GM18502 (cell line): Measurements from ENCODE around the gene PCK2.

ENCODE experiments used
- ATAC-seq: cut with Tn5 transposase; IDR thresholded peaks from one replicate; pipeline ENCODE4 v1.9.1; 2021; ENCODE audit warnings: mild to moderate bottlenecking; ENCODE audit not compliant: unreplicated experiment, poor library complexity

Gene PCK2

DNA sequence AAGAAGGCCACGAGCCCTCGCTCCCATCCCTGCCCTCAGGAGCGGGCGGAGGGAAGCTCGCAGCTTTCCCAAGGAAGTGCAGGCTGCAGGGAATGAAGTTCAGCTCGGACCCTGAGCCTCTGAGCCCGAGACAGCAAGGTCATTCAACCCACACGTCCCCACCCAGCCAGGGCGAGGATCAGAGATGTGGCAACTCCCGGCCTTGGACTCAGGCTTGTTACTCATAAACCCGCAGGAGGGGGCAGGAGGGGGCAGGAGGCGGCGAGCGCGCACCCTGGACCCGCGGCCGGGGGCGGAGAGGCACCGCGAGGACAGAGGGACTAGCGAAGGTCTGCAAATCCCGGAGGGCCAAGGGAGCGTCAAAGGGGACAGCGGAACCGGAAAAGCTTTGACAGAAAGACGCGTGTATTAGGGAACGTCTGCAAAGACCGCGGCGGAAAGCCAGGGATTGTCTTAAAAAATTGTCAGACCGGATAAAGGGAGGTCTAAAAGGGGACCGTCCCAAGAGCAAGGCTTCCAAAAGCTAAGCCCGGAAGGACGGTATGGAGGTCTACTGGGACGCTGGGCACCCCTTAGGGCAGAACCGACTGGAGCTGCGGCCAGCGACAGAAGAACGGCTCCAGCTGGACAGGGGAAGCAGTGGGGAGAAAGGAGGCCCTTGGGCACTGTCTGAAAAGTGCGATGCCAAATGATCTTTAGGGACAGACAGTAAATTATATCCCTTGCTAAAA, 19.9 kb downstream of the PCK2 start:
- peak; percentile 28 for ATAC-seq

DNA sequence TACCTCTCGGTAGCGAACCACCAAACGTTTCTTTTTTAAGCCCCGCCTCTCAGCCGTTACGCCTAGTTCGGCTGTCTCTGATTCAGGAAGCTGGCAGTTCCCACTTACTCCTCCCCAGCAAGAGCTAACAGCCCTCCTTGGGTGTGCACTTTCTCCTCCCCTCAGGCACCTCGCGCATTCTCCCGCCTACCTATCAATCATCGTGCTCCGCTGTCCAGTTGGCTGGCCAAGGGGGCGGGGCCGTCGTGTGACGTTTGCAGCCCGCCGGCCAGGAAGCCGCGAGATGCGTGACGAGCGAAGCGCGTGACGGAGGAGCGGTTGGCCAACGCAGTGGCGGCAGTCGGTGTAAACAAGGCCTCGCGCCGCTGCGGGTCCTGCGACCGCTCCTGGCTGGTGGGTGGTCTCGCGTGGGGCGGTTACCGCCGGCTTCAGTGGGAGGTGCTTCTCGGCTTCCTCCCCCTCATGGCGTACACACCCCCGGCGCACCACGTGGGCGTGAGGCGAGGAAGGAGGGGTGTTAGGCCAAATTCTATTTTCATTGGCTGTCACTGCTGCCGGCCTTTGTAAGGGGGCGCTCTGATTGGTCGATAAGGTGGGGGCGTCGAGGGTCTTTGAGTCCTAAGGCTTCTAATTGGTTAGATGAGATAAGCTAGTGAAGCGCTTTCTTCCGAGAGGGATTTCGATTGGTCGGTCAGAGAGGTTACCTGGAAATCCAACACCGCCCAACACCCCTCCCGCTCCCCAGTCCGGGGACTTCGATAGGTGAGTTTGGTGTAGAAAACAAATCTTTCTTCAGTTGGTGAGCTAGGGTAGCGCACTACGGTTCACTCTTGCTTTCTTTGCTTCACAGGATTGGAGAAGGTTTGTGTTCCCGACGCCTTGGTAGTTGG, 20.7 kb downstream of the PCK2 start, which contains the start of the genes DCAF11 and NRL:
Gene DCAF11 (plus strand): TSS at position 246 of the 890 bp plus-strand sequence. CDS start 818 bp downstream, outside the sequence.
Gene NRL (minus strand): TSS at position 418 of the 890 bp plus-strand sequence. CDS start 32,101 bp downstream, outside the sequence.
- ATAC-seq, result peak; percentile 90

DNA sequence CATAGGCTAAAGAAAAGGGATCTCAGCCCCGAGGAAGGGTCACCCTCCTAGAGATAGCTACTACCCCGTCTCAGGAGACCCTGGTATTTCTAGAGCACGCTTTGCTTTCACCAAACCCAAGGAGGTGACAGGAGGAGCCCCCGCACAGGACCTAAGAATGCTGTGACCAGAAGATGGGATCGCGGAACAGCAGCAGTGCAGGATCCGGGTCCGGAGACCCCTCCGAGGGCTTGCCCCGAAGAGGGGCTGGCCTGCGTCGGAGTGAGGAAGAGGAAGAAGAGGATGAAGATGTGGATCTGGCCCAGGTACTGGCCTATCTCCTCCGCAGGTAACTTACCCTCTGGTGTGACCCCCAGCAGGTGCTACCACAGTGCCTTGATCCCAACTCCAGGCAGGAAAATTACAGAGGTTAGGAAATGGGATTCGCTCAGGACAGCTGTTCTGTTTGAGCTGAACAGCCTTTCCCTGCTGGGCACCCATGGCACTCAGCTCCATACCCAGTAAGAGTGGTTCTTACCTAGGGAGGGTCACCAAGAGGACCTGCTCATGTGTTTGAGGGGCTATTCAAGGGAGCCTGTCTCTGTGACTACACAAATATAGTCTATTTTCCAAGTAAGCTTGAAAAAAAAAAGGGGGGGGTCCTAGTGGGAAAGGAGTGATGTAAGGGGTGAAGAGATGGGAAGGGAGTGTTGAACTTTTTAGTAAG, 21.5 kb downstream of the PCK2 start:
- ATAC-seq, result no peak

DNA sequence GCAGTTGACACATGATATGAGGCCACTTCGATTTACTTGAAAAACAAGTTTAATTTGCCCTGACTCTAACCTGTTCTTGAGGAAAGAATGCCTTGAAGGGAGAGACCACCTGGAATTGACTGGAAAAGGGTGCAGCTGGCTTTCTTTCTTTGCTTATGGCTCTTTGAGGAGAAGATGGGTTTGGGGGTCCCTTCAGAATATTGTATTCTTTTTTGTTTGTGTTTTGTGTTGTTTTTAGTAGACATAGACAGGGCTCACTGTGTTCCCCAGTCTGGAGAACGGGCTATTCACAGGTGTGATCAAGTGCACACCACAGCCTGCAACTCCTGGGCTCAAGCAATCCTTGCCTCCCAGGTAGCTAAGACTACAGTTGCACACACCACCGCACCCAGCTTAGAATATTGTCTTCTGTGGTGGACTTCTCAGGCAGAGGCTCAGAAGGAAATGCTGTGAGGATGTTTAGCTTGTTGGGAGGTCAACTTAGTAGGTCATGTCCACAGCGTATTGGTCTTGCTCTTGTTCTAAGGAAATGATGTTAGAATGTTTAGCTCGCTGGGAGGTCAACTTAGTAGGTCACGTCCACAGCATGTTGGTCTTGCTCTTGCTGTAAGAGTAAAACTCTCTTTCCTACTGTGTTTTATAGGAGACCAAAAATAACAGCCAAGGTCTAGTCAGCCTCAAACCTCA, 22.2 kb downstream of the PCK2 start:
- no peak for ATAC-seq

DNA sequence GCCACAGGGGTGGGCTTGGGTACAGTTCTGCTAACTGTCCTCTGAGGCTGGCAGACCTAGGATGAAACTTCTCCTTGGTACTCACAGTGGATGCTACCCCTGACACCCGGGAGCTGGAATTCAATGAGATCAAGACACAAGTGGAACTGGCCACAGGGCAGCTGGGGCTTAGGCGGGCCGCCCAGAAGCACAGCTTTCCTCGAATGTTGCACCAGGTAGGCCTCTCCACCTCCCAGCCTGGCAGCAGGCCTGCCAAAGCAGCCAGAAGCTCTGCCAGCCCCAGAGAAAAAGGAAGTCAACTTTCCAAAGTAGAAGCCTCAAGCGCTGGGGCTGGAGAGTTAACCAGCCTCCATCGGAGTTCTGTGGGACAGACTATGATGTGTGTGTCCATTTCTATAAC, 23.1 kb downstream of the PCK2 start:
- ATAC-seq, result no peak

DNA sequence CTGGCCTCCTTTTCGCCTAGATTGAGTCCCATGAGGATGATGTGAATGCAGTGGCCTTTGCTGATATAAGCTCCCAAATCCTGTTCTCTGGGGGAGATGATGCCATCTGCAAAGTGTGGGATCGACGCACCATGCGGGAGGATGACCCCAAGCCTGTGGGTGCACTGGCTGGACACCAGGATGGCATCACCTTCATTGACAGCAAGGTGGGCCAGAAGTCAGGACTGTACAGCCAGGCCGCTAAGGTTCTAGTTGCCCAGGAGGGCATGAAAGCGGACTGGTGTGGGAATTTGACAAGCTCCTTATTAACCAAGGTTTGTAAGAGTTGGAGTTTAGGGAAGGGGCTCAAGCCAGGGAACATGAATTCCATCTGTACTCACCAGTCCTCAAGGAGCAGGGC, 25.6 kb downstream of the PCK2 start:
- no peak for ATAC-seq

DNA sequence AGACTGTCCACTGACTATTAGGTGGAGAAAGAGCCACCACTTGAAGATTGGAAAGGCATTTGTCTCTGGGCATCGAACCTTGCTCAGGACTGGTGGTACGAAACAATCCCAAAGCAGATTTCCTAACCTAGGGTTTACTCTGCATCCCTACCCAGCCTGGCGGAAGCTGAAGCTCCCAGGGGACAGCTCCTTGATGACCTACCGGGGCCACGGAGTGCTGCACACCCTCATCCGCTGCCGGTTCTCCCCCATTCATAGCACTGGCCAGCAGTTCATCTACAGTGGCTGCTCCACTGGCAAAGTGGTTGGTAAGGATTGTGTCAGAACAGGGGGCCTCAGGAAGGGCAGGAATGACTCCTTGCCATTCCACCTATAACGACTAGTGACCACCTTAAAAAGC, 27.1 kb downstream of the PCK2 start:
- no peak for ATAC-seq

DNA sequence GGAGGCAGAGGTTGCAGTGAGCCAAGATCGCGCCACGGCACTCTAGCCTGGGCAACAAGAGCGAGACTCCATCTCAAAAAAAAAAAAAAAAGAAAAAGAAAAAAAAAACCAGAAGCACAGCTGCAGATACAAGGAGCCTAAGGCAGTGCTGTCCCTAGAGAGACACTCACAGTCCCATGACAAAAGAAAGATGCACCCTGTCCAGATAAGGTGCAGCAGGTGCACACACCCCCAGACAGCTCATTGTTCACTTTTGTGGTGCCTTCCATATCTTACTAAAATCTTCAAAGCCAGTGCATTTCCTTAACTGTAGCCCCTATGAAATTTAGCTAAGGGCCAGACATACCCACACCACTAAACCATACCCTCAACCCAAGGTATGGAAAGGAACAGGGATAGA, 28.3 kb downstream of the PCK2 start:
- ATAC-seq, result no peak

DNA sequence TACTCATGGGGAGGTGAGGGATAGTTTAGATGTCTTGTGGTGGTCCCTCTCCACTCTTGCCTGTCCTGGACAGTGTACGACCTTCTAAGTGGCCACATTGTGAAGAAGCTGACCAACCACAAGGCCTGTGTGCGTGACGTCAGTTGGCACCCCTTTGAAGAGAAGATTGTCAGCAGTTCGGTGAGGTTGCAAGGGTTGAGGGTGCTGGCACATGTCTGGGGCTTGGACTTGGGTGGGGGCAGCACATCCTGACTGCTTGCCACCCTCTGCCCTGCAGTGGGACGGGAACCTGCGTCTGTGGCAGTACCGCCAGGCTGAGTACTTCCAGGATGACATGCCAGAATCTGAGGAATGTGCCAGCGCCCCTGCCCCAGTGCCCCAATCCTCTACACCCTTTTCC, 28.8 kb downstream of the PCK2 start:
- no peak for ATAC-seq

DNA sequence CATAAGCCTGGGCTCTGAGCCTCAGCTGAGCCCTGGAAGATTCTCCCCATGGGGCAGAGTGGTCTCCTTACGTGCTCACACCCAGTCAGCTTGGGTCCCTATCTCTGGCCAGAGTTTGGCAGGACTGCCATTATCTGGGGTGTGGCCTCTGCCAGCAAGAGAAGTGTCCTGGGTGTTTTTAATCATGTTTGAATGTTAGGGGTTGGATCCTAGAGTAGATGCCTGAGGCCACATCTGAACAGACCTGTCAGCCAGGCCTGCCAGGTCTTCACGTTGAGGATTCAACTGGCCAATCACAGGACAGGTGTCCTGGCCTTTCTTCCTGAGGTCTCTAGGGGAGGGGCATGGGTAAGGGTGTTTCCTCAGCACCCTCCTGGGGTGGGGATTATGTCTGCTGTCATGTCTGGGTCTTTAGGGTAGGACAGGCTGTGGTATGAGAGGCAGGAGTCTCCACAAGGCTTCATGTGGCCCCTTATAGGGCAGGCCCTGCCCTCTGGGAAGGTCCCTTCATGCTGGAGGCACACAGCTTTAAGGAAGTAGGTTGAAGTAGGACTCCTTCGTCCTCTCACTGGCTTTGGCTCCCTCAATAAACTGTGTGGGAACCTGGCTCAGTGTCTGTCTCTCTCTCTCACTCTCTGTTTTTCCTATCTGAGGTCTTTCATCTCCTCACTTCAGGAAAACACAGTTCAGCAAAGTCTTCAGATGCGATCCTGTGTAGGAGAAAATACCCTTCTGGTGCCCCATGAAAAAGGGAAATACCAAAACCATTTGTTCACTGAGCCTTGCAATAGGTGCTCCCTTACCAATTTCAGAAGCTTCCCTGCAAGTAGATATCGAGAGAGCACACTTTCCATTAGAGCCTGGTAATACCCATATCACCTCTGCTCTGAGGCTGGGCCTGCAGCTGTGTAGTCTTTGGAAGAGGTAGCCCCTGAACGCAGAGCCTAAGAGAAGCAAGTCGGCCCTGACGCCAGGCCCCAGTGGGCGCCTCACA, 29.6 kb downstream of the PCK2 start:
- peak; percentile 71 for ATAC-seq

DNA sequence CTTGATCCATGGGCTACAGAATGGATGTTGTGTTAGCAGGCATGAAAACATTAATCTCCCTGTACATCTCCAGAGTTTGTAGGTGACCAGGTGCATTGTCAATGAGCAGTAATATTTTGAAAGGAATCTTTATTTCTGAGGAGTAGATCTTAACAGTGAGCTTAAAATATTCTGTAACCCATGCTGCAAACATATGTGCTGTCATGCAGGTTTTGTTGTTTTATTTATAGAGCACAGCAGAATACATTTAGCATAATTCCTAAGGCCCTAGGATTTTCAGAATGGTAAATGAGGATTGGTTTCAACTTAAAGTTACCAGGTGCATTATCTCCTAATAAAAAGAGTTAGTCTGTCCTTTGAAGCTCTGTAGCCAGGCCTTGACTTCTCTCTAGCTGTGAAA, 32.8 kb downstream of the PCK2 start:
- no peak for ATAC-seq

DNA sequence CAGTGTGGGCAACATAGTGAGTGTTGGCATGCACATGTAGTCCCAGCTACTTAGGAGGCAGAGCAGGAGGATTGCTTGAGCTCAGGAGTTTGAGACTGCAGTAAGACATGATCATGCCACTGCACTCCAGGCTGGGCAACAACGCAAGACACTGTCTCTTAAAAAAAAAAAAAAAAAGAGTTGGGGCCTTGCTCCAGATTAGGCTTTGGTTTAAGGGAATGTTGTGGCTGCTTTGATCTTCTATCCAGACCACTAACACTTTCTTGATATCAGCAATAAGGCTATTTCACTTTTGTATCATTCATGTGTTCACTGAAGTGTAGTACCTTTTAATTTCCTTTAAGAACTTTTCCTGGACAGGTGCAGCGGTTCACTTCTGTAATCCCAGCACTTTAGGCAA, 33.6 kb downstream of the PCK2 start:
- ATAC-seq, result no peak

DNA sequence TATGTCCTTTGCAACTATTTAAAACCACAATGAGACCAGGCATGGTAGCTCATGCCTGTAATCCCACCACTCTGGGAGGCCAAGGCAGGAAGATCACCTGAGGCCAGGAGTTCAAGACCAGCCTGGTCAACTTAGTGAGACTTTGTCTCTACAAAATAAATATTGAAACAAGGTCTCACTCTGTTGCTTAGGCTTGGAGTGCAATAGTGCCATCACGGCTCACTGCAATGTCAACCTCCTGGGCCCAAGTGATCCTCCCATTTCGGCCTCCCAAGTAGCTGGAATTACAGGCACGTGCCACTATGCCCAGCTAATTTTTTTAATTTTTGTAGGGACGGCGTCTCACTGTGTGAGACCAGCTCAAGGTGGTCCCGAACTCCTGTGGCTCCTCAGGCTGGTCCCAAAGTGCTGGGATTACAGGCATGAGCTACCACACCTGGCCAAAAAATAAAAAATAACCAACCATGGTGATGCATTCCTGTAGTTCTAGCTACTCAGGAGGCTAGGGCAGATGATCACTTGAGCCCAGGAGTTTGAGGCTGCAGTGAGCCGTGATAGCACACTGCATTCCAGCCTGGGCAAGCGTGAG, 35.4 kb downstream of the PCK2 start:
- ATAC-seq, result no peak

DNA sequence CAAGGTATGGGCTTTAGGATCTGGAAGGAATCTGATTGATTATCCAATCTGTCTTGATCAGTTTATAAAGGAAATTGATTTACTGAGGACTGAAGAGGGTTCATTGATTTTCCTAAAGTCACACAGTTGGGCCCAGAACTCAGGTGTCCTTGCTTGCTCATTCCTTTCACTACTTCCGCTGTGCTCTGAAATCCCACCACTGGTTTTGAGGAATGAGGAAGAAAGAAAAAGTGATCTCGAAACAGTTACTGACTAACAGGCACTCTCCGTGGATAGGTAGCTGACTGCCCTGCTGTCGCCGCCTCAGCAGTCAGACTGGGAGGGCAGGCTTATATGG, 36.2 kb downstream of the PCK2 start, which contains the start of gene FITM1:
Gene FITM1 (plus strand): TSS at position 280 of the 337 bp plus-strand sequence. CDS start 905 bp downstream, outside the sequence.
- no peak for ATAC-seq

DNA sequence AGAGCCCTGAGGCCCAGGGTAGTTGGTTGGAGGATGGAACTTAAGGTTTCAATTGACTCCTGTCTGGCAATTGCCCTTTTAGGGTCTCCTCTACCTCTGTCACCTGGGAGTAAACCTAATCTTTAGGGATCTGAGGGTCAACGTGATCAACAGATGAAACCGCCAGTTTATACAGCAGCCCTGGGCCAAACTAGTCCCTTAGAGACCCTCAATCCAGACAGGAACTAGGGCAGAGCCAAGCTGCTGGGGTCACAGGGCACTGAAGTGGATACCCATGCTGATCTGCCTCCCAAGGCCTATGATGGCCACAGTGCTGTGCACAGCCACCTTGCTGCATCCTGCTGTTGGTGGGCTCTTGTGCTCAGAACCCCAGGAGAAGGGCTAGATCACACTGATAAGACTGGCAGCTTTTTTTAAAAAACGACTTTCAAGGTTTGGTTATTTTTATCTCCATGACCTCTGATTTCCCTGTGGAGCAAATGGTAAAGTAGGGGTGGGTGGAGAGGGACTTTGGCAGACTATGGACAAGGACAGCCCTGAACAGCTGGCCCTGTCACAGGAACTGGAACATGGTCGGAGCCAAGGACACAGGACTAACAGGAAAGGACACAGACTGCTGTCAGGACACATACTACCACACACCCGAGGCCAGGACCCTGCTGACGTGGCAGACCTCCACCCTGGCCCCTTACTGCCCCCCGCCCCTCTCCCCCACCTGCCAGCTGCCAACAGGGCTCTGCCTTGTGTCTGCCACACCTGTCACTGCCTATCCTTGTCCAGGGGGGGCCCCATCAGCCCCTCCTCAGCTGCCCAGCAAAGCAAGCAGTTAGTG, 36.8 kb downstream of the PCK2 start:
- ATAC-seq, result no peak

DNA sequence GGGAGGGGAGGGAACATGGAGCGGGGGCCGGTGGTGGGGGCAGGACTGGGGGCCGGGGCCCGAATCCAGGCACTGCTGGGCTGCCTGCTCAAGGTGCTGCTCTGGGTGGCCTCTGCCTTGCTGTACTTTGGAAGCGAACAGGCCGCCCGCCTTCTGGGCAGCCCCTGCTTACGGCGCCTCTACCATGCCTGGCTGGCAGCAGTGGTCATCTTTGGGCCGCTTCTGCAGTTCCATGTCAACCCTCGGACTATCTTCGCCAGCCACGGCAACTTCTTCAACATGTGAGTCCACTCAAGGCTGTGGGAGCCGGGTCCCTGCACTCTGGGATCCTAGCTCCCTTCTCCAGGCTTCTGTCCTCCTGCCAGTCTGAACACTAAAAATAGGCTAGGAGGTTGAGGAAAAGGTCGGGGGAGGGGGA, 37.4 kb downstream of the PCK2 start:
- ATAC-seq, result no peak

DNA sequence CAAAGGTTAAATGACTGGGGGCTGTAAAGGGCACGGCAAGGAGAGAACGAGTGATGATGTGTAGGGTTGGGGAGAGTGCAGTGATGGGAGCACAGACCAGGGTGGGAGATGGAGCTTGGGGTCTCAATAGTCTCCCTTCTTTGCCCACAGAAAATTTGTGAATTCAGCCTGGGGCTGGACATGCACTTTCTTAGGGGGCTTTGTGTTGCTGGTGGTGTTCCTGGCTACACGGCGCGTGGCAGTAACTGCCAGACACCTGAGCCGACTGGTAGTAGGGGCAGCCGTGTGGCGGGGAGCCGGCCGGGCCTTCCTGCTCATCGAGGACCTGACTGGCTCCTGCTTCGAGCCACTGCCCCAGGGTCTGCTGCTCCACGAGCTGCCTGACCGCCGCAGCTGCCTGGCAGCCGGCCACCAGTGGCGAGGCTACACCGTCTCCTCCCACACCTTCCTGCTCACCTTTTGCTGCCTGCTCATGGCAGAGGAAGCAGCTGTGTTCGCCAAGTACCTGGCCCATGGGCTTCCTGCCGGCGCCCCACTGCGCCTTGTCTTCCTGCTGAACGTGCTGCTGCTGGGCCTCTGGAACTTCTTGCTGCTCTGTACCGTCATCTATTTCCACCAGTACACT, 38.1 kb downstream of the PCK2 start:
- no peak for ATAC-seq
